ENCODE data around the gene WNK2.

WNK2 gene

DNA sequence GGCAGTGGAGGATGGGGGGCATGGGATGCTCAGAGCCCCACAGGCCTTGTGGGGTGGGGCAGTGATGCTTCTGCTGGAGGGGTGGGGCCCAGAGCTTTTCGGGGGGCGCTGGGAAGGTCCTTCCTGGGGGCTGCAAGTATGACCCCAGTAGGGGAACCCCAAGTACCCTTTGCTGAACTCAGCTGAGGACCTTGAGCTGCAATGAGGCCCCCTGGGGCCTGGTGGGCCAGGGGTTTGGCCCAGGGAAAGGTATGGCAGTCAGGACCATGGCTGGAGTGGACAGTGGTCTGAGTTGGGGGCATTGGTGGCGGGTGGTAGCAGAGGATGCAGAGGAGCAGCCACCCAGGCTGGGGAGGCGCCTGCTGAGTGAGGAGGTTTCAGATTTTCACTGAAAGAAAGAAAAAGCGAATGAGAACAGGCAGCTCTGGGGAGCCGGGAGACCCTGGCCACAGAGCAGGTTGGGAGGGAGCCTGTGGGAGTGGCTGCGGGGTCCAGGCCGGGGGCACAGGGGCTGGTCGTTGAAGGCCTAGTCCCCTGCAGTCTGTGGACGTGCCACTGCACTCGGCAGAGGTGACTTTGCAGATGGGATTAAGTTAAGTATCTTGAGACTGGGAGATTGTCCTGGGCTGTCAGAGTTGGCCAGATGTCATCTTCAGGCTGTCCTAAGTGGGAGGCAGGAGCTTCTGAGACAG is 19.2 kb downstream of the WNK2 start:
- H3K4me1 ChIP-seq (ENCODE audit: control insufficient read depth, insufficient read depth, low read length, poor library complexity, severe bottlenecking) = no peaks in the 10 kb centered on the region
- no peak for DNase-seq
- no peak overlapping the region for H3K4me3 ChIP-seq (ENCODE audit: insufficient read depth, low read depth, low read length, poor library complexity, severe bottlenecking)
- no peaks in the 10 kb centered on the region for H3K9me3 ChIP-seq (ENCODE audit: control insufficient read depth, low read length)
- H3K27me3 ChIP-seq (replicated peaks; ENCODE audit: control insufficient read depth, insufficient read depth, low read length, poor library complexity, severe bottlenecking) = no peaks in the 10 kb centered on the region
- H3K36me3 ChIP-seq (ENCODE audit: control insufficient read depth, insufficient read depth, low read length) = no peaks in the 10 kb centered on the region
- no peak overlapping the region for H3K27ac ChIP-seq (ENCODE audit: insufficient read depth, low read length, poor library complexity, severe bottlenecking)

DNA sequence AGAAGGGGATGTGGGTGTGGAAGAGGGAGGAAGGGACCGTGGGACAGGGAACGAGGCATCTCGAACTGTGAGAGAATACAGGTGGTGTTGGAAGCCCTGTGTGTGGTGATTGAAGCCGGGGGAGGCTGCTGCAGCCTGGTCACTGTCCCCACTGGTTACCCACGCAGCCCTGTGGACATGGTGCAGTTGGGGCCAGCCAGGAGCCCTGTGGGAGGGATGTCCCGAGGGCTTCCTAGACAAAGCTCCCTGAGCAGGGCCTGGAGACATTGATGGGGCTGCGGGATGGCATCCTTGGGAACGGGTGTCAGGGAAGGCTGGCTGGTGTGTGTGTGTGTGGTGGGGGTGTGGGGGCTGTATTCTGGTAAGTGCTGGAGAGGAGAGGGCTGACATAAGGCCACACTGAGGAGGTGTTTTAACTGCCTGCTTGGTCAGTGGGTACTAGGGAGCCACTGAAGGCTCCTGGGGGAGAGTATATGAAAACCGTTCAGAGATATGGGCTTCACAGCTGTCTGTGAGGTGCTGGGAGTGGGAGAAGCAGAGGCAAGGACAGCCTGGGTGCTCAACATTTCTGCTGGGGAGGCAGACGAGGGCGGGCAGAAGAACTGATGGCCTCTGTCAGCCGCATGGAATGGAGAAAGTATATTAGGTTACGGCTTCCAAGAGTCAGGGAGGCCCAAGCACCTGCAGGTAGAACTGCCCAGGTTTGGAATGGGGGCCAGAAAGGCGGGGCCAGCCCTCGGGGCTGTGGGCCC is 20.0 kb downstream of the WNK2 start:
- Histone ChIP-seq H3K27ac (ENCODE audit: insufficient read depth, low read length, poor library complexity, severe bottlenecking) (no peak overlapping the region), H3K36me3 (ENCODE audit: control insufficient read depth, insufficient read depth, low read length) (no peaks in the 10 kb centered on the region), H3K9me3 (ENCODE audit: control insufficient read depth, low read length) (no peaks in the 10 kb centered on the region), H3K4me3 (ENCODE audit: insufficient read depth, low read depth, low read length, poor library complexity, severe bottlenecking) (no peak overlapping the region), H3K4me1 (ENCODE audit: control insufficient read depth, insufficient read depth, low read length, poor library complexity, severe bottlenecking) (no peaks in the 10 kb centered on the region), H3K27me3 (replicated peaks; ENCODE audit: control insufficient read depth, insufficient read depth, low read length, poor library complexity, severe bottlenecking) (no peaks in the 10 kb centered on the region)
- DNase-seq = no peak

DNA sequence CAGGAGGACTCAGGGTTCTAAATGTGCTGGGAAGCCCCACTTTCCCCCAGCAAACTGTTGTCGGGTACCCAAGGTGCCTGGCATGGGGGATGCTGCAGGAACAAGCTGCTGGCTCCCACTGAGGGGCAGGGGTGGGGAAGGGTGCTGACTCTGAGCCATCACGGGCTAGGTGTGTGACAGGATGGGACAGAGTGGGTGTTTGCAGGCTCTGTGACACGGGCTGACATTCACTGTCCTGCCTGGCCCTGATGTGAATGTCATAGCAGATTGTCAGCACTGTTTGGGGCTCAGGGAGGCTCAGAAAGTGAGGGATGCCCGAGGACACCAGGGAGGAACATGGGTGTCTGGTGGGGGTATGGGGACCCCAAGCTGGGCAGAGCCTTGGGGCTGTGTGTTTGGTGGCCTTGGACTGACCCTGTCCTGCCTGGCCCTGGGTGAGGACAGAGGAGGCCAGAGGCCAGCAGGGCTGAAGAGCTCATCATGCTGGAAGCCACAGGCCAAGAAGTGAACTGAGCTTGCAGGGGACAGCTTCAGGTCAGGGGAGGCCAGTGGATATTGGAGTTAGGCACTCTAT is 20.6 kb downstream of the WNK2 start:
- H3K4me1 ChIP-seq (ENCODE audit: control insufficient read depth, insufficient read depth, low read length, poor library complexity, severe bottlenecking) = no peaks in the 10 kb centered on the region
- H3K36me3 ChIP-seq (ENCODE audit: control insufficient read depth, insufficient read depth, low read length) = no peaks in the 10 kb centered on the region
- no peaks in the 10 kb centered on the region for H3K27me3 ChIP-seq (replicated peaks; ENCODE audit: control insufficient read depth, insufficient read depth, low read length, poor library complexity, severe bottlenecking)
- H3K4me3 ChIP-seq (ENCODE audit: insufficient read depth, low read depth, low read length, poor library complexity, severe bottlenecking) = no peak overlapping the region
- no peak for DNase-seq
- H3K27ac ChIP-seq (ENCODE audit: insufficient read depth, low read length, poor library complexity, severe bottlenecking) = no peak overlapping the region
- H3K9me3 ChIP-seq (ENCODE audit: control insufficient read depth, low read length) = no peaks in the 10 kb centered on the region

DNA sequence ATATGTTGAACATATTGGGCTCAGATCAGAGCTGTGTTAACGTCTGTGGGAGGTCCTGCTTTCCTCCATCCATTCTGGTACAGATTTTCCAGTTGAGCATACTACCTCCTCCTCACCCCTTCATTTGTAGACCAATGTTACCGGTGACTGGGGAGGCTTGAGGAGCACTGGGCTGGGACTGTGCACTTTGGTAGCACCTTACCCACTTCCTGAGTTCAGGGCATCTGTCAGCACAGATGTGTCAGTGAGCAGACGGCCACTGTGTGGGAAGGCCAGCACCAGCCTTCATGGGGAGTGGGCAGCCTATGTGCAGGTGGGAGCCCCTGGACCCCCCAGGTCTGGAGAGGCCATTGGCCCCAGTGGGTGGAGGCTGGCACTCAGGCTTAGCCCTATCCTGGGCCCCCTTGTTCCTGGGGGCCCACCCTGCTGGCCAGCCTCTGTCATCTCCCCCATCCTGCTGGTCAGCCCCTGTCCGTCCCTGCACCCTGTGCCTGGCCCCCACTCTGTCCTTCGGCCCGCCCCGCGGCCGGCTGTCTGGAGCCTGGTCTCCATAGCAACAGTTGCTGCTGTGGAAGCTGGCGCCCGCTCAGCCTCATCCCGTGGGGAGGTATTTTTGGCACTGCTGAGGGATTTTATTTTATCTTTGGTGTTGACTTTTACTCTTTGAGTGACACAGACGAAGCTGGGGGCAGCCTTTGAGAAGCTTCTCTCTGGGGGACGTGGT is 21.3 kb downstream of the WNK2 start:
- Histone ChIP-seq H3K9me3 (ENCODE audit: control insufficient read depth, low read length) (no peaks in the 10 kb centered on the region), H3K4me3 (ENCODE audit: insufficient read depth, low read depth, low read length, poor library complexity, severe bottlenecking) (no peak overlapping the region), H3K27ac (ENCODE audit: insufficient read depth, low read length, poor library complexity, severe bottlenecking) (no peak overlapping the region), H3K27me3 (replicated peaks; ENCODE audit: control insufficient read depth, insufficient read depth, low read length, poor library complexity, severe bottlenecking) (no peaks in the 10 kb centered on the region), H3K4me1 (ENCODE audit: control insufficient read depth, insufficient read depth, low read length, poor library complexity, severe bottlenecking) (no peaks in the 10 kb centered on the region), H3K36me3 (ENCODE audit: control insufficient read depth, insufficient read depth, low read length) (no peaks in the 10 kb centered on the region)
- no peak for DNase-seq

DNA sequence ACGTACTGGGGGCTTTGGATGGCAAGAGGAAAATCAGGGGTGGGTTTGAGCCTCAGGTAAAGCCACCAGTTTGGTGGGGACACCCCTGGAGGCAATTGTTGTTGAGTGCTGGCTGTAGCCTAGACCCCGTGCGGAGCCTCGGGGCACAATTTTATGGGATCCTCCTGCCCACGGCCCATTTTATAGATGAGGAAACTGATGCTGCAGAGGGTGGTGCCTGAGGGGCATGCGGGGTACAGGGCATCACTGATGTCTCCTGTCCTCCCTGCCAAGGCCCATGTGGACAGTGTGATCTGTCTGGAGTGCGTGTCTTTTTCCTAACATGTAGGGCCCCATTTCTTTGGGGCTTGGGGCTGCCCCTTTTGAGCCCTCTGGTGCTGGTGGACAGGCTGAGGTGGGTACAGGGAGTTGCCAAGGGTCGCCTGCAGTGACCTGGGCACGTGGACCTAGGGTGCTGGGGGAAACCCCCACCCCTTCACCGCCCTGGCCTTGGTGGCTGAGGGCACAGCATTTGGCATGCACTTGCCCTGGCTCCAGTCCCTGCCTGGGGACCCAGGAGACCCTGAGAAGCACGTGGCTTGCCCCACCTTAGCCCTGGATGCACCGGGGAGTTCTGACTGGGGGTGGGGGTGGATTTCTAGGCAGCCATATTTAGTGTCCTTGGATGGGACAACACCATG is 22.1 kb downstream of the WNK2 start:
- DNase-seq = no peak
- H3K27me3 ChIP-seq (replicated peaks; ENCODE audit: control insufficient read depth, insufficient read depth, low read length, poor library complexity, severe bottlenecking) = no peaks in the 10 kb centered on the region
- no peaks in the 10 kb centered on the region for H3K4me1 ChIP-seq (ENCODE audit: control insufficient read depth, insufficient read depth, low read length, poor library complexity, severe bottlenecking)
- H3K9me3 ChIP-seq (ENCODE audit: control insufficient read depth, low read length) = no peaks in the 10 kb centered on the region
- no peak overlapping the region for H3K27ac ChIP-seq (ENCODE audit: insufficient read depth, low read length, poor library complexity, severe bottlenecking)
- H3K36me3 ChIP-seq (ENCODE audit: control insufficient read depth, insufficient read depth, low read length) = no peaks in the 10 kb centered on the region
- H3K4me3 ChIP-seq (ENCODE audit: insufficient read depth, low read depth, low read length, poor library complexity, severe bottlenecking) = no peak overlapping the region

DNA sequence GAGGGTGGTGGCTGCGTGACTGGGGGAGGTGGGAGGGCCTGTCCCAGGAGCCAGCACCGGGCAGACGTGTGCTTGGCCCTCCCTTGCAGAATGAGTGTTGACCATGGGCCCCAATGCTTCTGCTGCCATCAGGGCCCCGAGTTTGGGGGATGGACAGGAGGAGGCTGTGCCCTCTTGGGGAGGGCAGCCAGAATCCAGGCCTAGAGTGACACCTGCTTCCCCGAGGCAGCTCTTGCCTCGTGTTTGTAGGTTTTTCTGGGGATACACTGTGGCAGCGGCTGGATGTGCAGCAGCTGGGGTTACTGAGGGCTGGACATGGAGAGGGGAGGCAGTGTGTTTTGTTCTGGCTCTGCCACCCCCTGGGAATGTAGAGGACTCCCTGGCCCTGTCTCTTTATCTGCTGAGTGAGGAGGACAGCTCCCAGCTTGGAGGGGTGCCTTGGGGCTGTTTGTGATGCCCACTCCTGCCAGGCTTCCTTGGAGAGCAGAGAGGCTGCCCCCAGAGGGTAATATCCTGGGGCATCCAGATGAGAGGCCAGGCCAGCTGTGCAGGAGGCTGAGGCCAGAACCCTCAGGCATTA is 22.7 kb downstream of the WNK2 start:
- Histone ChIP-seq H3K27me3 (replicated peaks; ENCODE audit: control insufficient read depth, insufficient read depth, low read length, poor library complexity, severe bottlenecking) (no peaks in the 10 kb centered on the region), H3K9me3 (ENCODE audit: control insufficient read depth, low read length) (no peaks in the 10 kb centered on the region), H3K4me3 (ENCODE audit: insufficient read depth, low read depth, low read length, poor library complexity, severe bottlenecking) (no peak overlapping the region), H3K36me3 (ENCODE audit: control insufficient read depth, insufficient read depth, low read length) (no peaks in the 10 kb centered on the region), H3K4me1 (ENCODE audit: control insufficient read depth, insufficient read depth, low read length, poor library complexity, severe bottlenecking) (no peaks in the 10 kb centered on the region), H3K27ac (ENCODE audit: insufficient read depth, low read length, poor library complexity, severe bottlenecking) (no peak overlapping the region)
- no peak for DNase-seq

DNA sequence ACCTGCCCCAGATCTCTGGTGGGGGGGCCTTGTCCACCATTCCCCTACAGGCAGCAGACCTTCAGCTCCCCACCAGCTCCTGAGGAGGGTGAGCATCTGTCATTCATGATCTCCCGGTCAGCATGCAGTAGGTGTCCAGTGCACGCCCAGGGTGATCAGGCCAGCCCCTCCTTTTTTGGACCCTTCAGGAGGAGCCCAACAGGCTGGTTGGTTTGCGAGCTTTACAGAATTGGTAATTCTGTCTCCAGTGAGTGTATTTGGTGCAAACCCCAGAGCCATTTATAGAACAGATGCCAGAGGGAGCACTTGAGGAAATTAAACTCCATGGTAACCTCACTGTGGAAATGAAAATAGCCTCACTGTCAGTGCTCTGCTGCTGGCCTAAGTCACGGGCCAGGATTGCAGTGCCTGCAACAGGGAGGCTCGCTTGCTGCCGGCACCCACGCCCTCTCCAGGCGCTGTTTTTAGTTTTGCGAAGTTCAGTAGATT is 23.4 kb downstream of the WNK2 start:
- Histone ChIP-seq H3K27ac (ENCODE audit: insufficient read depth, low read length, poor library complexity, severe bottlenecking) (no peak overlapping the region), H3K27me3 (replicated peaks; ENCODE audit: control insufficient read depth, insufficient read depth, low read length, poor library complexity, severe bottlenecking) (no peaks in the 10 kb centered on the region), H3K36me3 (ENCODE audit: control insufficient read depth, insufficient read depth, low read length) (no peaks in the 10 kb centered on the region), H3K4me3 (ENCODE audit: insufficient read depth, low read depth, low read length, poor library complexity, severe bottlenecking) (no peak overlapping the region), H3K4me1 (ENCODE audit: control insufficient read depth, insufficient read depth, low read length, poor library complexity, severe bottlenecking) (no peaks in the 10 kb centered on the region), H3K9me3 (ENCODE audit: control insufficient read depth, low read length) (no peaks in the 10 kb centered on the region)
- no peak for DNase-seq

DNA sequence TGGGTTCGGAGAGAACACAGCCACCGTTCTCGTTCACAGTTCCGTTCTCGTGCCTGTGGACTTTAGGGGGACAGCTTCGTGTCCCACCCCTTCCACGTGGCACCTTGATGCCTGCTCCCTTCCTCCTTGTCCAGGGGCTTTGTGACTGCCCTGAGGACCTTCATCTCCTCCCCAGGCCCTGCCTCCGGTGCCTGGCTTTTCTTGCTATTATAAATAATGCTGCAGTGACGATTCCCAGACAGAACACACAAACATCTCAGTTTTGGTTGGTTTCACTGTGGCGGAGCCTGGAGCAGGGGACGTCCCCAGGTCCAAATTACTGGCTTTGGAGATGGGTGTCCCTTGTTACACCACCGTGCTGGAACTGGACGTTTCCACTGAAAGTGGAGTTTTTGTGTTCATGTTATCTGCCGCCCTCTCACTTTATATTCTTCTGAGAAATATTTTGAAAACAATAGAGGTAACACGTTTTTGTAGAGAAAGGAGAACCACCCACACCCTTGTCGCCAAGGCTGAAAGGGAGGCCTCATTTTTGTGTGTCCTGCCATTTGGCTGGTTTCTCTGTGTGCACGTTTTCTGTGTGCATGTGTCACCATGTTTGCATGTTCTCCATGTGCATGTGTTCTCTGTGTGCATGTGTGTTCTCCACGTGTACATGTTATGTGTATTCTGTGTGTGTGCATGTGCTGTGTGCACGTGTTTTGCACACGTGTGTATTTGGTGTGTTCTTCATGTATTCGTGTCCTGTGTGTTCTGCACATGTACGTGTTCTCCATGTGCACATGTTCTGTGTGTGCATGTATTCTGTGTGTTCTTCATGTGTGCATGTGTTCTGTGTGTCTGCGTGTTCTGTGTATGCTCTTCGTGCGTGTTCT is 24.2 kb downstream of the WNK2 start:
- Histone ChIP-seq H3K36me3 (ENCODE audit: control insufficient read depth, insufficient read depth, low read length) (no peaks in the 10 kb centered on the region), H3K4me1 (ENCODE audit: control insufficient read depth, insufficient read depth, low read length, poor library complexity, severe bottlenecking) (no peaks in the 10 kb centered on the region), H3K27ac (ENCODE audit: insufficient read depth, low read length, poor library complexity, severe bottlenecking) (no peak overlapping the region), H3K27me3 (replicated peaks; ENCODE audit: control insufficient read depth, insufficient read depth, low read length, poor library complexity, severe bottlenecking) (no peaks in the 10 kb centered on the region), H3K4me3 (ENCODE audit: insufficient read depth, low read depth, low read length, poor library complexity, severe bottlenecking) (no peak overlapping the region), H3K9me3 (ENCODE audit: control insufficient read depth, low read length) (no peaks in the 10 kb centered on the region)
- no peak for DNase-seq

DNA sequence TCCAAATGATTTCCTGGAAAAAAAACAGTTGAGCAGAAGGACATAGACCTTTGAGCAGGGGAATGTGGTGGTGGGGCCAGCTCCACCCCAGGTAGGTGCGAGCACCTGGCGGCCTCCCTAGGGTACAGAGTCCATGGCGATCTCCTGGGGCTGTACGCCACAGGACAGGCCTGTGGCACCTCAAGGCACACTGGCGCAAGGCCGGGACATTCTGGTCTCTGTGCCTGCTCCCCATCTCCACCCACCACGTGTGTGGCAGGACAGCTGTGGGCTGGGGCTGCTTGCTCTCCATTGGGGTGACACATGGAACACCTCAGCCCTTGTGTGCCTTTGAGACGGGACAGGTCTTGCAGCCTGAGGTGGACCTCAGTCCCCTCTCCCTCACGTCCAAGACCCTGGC is 25.2 kb downstream of the WNK2 start:
- Histone ChIP-seq H3K27me3 (replicated peaks; ENCODE audit: control insufficient read depth, insufficient read depth, low read length, poor library complexity, severe bottlenecking) (no peaks in the 10 kb centered on the region), H3K4me1 (ENCODE audit: control insufficient read depth, insufficient read depth, low read length, poor library complexity, severe bottlenecking) (no peaks in the 10 kb centered on the region), H3K4me3 (ENCODE audit: insufficient read depth, low read depth, low read length, poor library complexity, severe bottlenecking) (no peak overlapping the region), H3K27ac (ENCODE audit: insufficient read depth, low read length, poor library complexity, severe bottlenecking) (no peak overlapping the region), H3K36me3 (ENCODE audit: control insufficient read depth, insufficient read depth, low read length) (no peaks in the 10 kb centered on the region), H3K9me3 (ENCODE audit: control insufficient read depth, low read length) (no peaks in the 10 kb centered on the region)
- no peak for DNase-seq

Data from effector memory CD4-positive, alpha-beta T cell (primary cell).